Testis (tissue), 3 donors: ENCODE data around the gene CACNA2D3. TPM values are rescaled to one million over a fixed set of nuclear protein-coding genes. Genes with fewer than 3 reads are reported as not detected.

Experiments used
- DNase-seq: peaks from one replicate; pipeline ENCODE4 v3.0.0-alpha.2; 2019
- H3K27ac ChIP-seq, 2 donors: fragments of 200-600 bp; sonication (generic); one replicate each; pipeline ENCODE4 v1.5.1; 2019
- H3K27me3 ChIP-seq: fragments of 200-600 bp; sonication (generic); one replicate; pipeline ENCODE4 v1.5.1; 2019
- H3K36me3 ChIP-seq: fragments of 200-600 bp; sonication (generic); one replicate; pipeline ENCODE4 v1.5.1; 2017; ENCODE audit warnings: low read depth; ENCODE audit errors: missing control alignments
- H3K4me1 ChIP-seq: fragments of 200-600 bp; sonication (generic); one replicate; pipeline ENCODE4 v1.5.1; 2019
- H3K4me3 ChIP-seq, 2 donors: fragments of 200-600 bp; sonication (generic); one replicate each; pipeline ENCODE4 v1.5.1; 2017 to 2019
- H3K9me3 ChIP-seq: fragments of 200-600 bp; sonication (generic); one replicate; pipeline ENCODE4 v1.5.1; 2017
- CTCF ChIP-seq, 3 experiments: fragments of 450-650 bp in 2 of 3; fragments of 200-600 bp in 1 of 3; sonication (generic) in 1 of 3; IDR thresholded peaks; one replicate each; pipeline ENCODE4 v1.5.1; 2016 to 2019; ENCODE audit warnings: antibody characterized with exemption in 3 of 3, mild to moderate bottlenecking in 2 of 3, moderate library complexity in 1 of 3
- POLR2A ChIP-seq: fragments of 450-650 bp; IDR thresholded peaks from one replicate; pipeline ENCODE4 v1.6.1; 2017; ENCODE audit warnings: antibody characterized with exemption, mild to moderate bottlenecking, moderate library complexity
- WGBS, 2 donors: methylation state at CpG; one replicate each; pipeline ENCODE4 v1.1.5; 2018; 5-methylcytosine and 5-hydroxymethylcytosine counted together
- intact Hi-C: fragments of 100-400 bp; cut with DNase I; formaldehyde crosslinking; loops from one replicate; pipeline ENCODE4 v1.15.1; 2023; ENCODE audit warnings: low total_unique reads
- polyA plus RNA-seq: library from polyadenylated mRNA; stranded (reverse); fragments of 350-450 nt; fragmentation: Illumina TruSeq; extraction: RNeasy Lipid Tissue Mini Kit (QIAGEN cat#74804); gene quantifications from one replicate; pipeline ENCODE4 v1.2.3, GENCODE V29; 2014; ENCODE audit warnings: low read depth, low replicate concordance; ENCODE audit not compliant: insufficient read depth
- total RNA-seq, 2 donors: library from RNA; depleted of rRNA; stranded (reverse); fragments of >200 nt; gene quantifications; one replicate each; pipeline ENCODE4 v1.2.3, GENCODE V29; 2016

The CACNA2D3 gene
- total and polyA plus RNA-seq, 3 donors from 2014 or later: 10.1 to 16.5 (median 11.2) TPM

- 88 to 89% methylated on average over 3 of the region's 3 CpGs for WGBS, 2 donors
- Histone ChIP-seq H3K4me3 (no peak overlapping the region), H3K9me3 (no peaks in the 10 kb centered on the region), H3K4me1 (no peaks in the 10 kb centered on the region), H3K36me3 (no peaks in the 10 kb centered on the region), H3K27ac (no peak overlapping the region), H3K27me3 (no peaks in the 10 kb centered on the region)
- TF ChIP-seq CTCF (IDR thresholded peaks at IDR 0.05) (no peak), POLR2A (no peak)
- no peak for DNase-seq
- intact Hi-C loops: no loop called here
These were observed 55.5 kb downstream of the CACNA2D3 start for GRCh38 chr3:54177816-54178215.

GRCh38 chr3:54178376-54178775, 56.0 kb downstream of the CACNA2D3 start:
- no peak for DNase-seq
- WGBS, 2 donors: 92 to 94% methylated on average over 5 of the region's 5 CpGs
- H3K27me3 ChIP-seq: no peaks in the 10 kb centered on the region
- no peaks in the 10 kb centered on the region for H3K4me1 ChIP-seq
- H3K4me3 ChIP-seq: no peak overlapping the region
- no peaks in the 10 kb centered on the region for H3K36me3 ChIP-seq
- no peaks in the 10 kb centered on the region for H3K9me3 ChIP-seq
- no peak overlapping the region for H3K27ac ChIP-seq
- intact Hi-C loops: no loop called here
- TF ChIP-seq CTCF (IDR thresholded peaks at IDR 0.05): no peak
- TF ChIP-seq POLR2A: no peak

GRCh38 chr3:54180921-54181320, 58.6 kb downstream of the CACNA2D3 start:
- H3K4me3 ChIP-seq: no peak overlapping the region
- H3K4me1 ChIP-seq: no peaks in the 10 kb centered on the region
- TF ChIP-seq POLR2A: no peak
- TF ChIP-seq CTCF (IDR thresholded peaks at IDR 0.05): no peak
- H3K27me3 ChIP-seq: no peaks in the 10 kb centered on the region
- H3K9me3 ChIP-seq: no peaks in the 10 kb centered on the region
- no peak overlapping the region for H3K27ac ChIP-seq
- no peaks in the 10 kb centered on the region for H3K36me3 ChIP-seq
- no peak for DNase-seq
- intact Hi-C loops: no loop called here

GRCh38 chr3:54182242-54182641, 59.9 kb downstream of the CACNA2D3 start:
- 72 to 80% methylated on average over 4 of the region's 4 CpGs for WGBS, 2 donors
- intact Hi-C loops: no loop called here

More at GRCh38 chr3:54182242-54182641, 59.9 kb downstream of the CACNA2D3 start:
- no peak overlapping the region for H3K27ac ChIP-seq
- DNase-seq: no peak
- H3K36me3 ChIP-seq: no peaks in the 10 kb centered on the region
- no peak overlapping the region for H3K4me3 ChIP-seq
- H3K4me1 ChIP-seq: no peaks in the 10 kb centered on the region
- no peaks in the 10 kb centered on the region for H3K9me3 ChIP-seq
- H3K27me3 ChIP-seq: no peaks in the 10 kb centered on the region
- TF ChIP-seq POLR2A (no peak), CTCF (IDR thresholded peaks at IDR 0.05) (no peak)
